IMR-90 (cell line): ENCODE measurements around the gene PCDHGA12. TPM values are rescaled to one million over a fixed set of nuclear protein-coding genes. Genes with fewer than 3 reads are reported as not detected.

Experiments used
- ATAC-seq: fragments of 200-7000 bp; cut with Tn5 transposase; 2 replicates; pipeline ENCODE4 v1.9.1; 2020; ENCODE audit warnings: low read depth, mild to moderate bottlenecking, moderate library complexity
- BruUV-seq: library from RNA; stranded (reverse); fragments of 400-500 nt; replicated peaks from 2 replicates; lab custom pipeline; 2021; lab: Mats Ljungman, UMichigan
- CTCF ChIA-PET: fragments of 300-600 bp; formaldehyde crosslinking; extraction: SDS; loops from one replicate; lab custom pipeline; 2021; ENCODE audit warnings: antibody characterized with exemption; lab: Yijun Ruan, JAX
- POLR2A ChIA-PET: fragments of 300-600 bp; sonication (Branson Sonifier 250); formaldehyde crosslinking; loops from one replicate; lab custom pipeline; 2022; ENCODE audit warnings: antibody characterized with exemption; ENCODE audit not compliant: unreplicated experiment; lab: Charles Lee
- DNase-seq: peaks from one replicate; pipeline ENCODE4 v3.0.0; 2013
- H2AFZ ChIP-seq: replicated peaks from 2 replicates; pipeline ENCODE3; 2013; ENCODE audit warnings: low read length, mild to moderate bottlenecking; ENCODE audit not compliant: poor library complexity
- H2AK5ac ChIP-seq: 2 replicates; pipeline ENCODE4 v1.6.1; 2013; ENCODE audit warnings: low read depth, low read length, inconsistent platforms
- H2AK9ac ChIP-seq: replicated peaks from 2 replicates; pipeline ENCODE3; 2013; ENCODE audit warnings: mild to moderate bottlenecking, low read depth, low read length, moderate library complexity; ENCODE audit not compliant: poor library complexity
- H2BK120ac ChIP-seq: 2 replicates; pipeline ENCODE4 v1.6.1; 2013; ENCODE audit warnings: low read depth, low read length, inconsistent platforms
- H2BK15ac ChIP-seq: 3 replicates; pipeline ENCODE4 v1.6.1; 2013; ENCODE audit warnings: low read depth, low read length, inconsistent platforms
- H2BK20ac ChIP-seq: 2 replicates; pipeline ENCODE4 v1.6.1; 2013; ENCODE audit warnings: low read depth, mild to moderate bottlenecking, inconsistent platforms, low read length, moderate library complexity
- H2BK5ac ChIP-seq: 2 replicates; pipeline ENCODE4 v1.6.1; 2013; ENCODE audit warnings: mild to moderate bottlenecking, low read depth, low read length, inconsistent platforms; ENCODE audit not compliant: poor library complexity, severe bottlenecking
- H3K14ac ChIP-seq: replicated peaks from 2 replicates; pipeline ENCODE4 v1.6.1; 2013; ENCODE audit warnings: low read depth, low read length, inconsistent platforms
- H3K18ac ChIP-seq: 2 replicates; pipeline ENCODE4 v1.6.1; 2013; ENCODE audit warnings: low read depth, low read length, control low read depth
- H3K23ac ChIP-seq: 2 replicates; pipeline ENCODE4 v1.6.1; 2013; ENCODE audit warnings: low read depth, low read length, inconsistent platforms
- H3K27ac ChIP-seq: 2 replicates; pipeline ENCODE4 v1.5.1; 2013; ENCODE audit warnings: mild to moderate bottlenecking, control low read depth, low read length; ENCODE audit not compliant: insufficient read depth
- H3K27me3 ChIP-seq: 2 replicates; pipeline ENCODE4 v1.6.1; 2013; ENCODE audit warnings: low read length; ENCODE audit not compliant: control insufficient read depth, insufficient read depth
- H3K36me3 ChIP-seq: 2 replicates; pipeline ENCODE4 v1.6.1; 2013; ENCODE audit warnings: low read length, mixed read lengths; ENCODE audit not compliant: control insufficient read depth, insufficient read depth
- H3K4ac ChIP-seq: 2 replicates; pipeline ENCODE4 v1.6.1; 2013; ENCODE audit warnings: low read depth, low read length, inconsistent platforms
- H3K4me1 ChIP-seq: 2 replicates; pipeline ENCODE4 v1.6.1; 2013; ENCODE audit warnings: low read length, mixed read lengths; ENCODE audit not compliant: control insufficient read depth, insufficient read depth
- H3K4me2 ChIP-seq: 2 replicates; pipeline ENCODE4 v1.6.1; 2013; ENCODE audit warnings: low read depth, mild to moderate bottlenecking, control low read depth, low read length, moderate library complexity
- H3K4me3 ChIP-seq: 2 replicates; pipeline ENCODE4 v1.5.1; 2013; ENCODE audit warnings: low read depth, mild to moderate bottlenecking, control low read depth, low read length, moderate library complexity; ENCODE audit not compliant: insufficient read depth
- H3K56ac ChIP-seq: 2 replicates; pipeline ENCODE4 v1.6.1; 2013; ENCODE audit warnings: low read length, inconsistent platforms; ENCODE audit not compliant: insufficient read depth; ENCODE audit errors: extremely low read depth
- H3K79me1 ChIP-seq, 2 experiments: 2 replicates each; pipeline ENCODE4 v1.6.1; 2013; ENCODE audit warnings: low read length in 2 of 2, inconsistent platforms in 1 of 2, low read depth in 1 of 2
- H3K9ac ChIP-seq: 2 replicates; pipeline ENCODE4 v1.6.1; 2013; ENCODE audit warnings: low read depth, low read length, control low read depth
- H3K9me1 ChIP-seq: 2 replicates; pipeline ENCODE4 v1.6.1; 2013; ENCODE audit warnings: low read length, inconsistent platforms; ENCODE audit not compliant: insufficient read depth
- H3K9me3 ChIP-seq: 2 replicates; pipeline ENCODE4 v1.6.1; 2013; ENCODE audit warnings: low read length; ENCODE audit not compliant: control insufficient read depth, insufficient read depth
- H4K20me1 ChIP-seq: 2 replicates; pipeline ENCODE4 v1.6.1; 2013; ENCODE audit warnings: low read length, inconsistent platforms; ENCODE audit not compliant: insufficient read depth
- H4K5ac ChIP-seq: 2 replicates; pipeline ENCODE4 v1.6.1; 2013; ENCODE audit warnings: mild to moderate bottlenecking, low read depth, low read length, control low read depth
- H4K8ac ChIP-seq, 2 experiments: 2 replicates each; pipeline ENCODE4 v1.6.1; 2013; ENCODE audit warnings: low read depth in 2 of 2, low read length in 2 of 2, control low read depth in 1 of 2, inconsistent platforms in 1 of 2
- H4K91ac ChIP-seq: 2 replicates; pipeline ENCODE4 v1.6.1; 2013; ENCODE audit warnings: low read depth, low read length, inconsistent platforms; ENCODE audit not compliant: insufficient read depth
- RCOR1 ChIP-seq: IDR thresholded peaks from 2 replicates; pipeline ENCODE4 v1.6.1; 2012; ENCODE audit warnings: mild to moderate bottlenecking, low read length, improper control_type of control experiment; ENCODE audit not compliant: insufficient replicate concordance
- WGBS, 2 experiments: methylation state at CpG; one replicate each; pipeline versions ENCODE4 v1.1.5 to v1.1.7; 2013; ENCODE audit warnings: missing lambda C conversion rate in 2 of 2; ENCODE audit not compliant: insufficient read length in 1 of 2; ENCODE audit errors: extremely low coverage in 2 of 2; 5-methylcytosine and 5-hydroxymethylcytosine counted together
- dilution Hi-C: fragments of 300-500 bp; cut with HindIII; formaldehyde crosslinking; loops from one replicate; pipeline ENCODE4 v1.14.3; 2018; ENCODE audit warnings: low sequenced_read_pairs; ENCODE audit not compliant: unreplicated experiment
- in situ Hi-C: fragments of 300-500 bp; cut with MboI; formaldehyde crosslinking; loops from 3 replicates; pipeline ENCODE4 v1.14.3; 2019; ENCODE audit warnings: low sequenced_read_pairs, inconsistent platforms, mixed read lengths
- intact Hi-C: fragments of 100-400 bp; cut with micrococcal nuclease; formaldehyde crosslinking; loops from 2 replicates; pipeline ENCODE4 v1.10.0; 2022
- polyA plus RNA-seq, 3 experiments: library from polyadenylated mRNA; depleted of rRNA; stranded (reverse); fragments of >200 nt; gene quantifications; 2 replicates each; pipeline ENCODE4 v1.2.3, GENCODE V29; 2012; ENCODE audit warnings: low replicate concordance in 1 of 3
- total RNA-seq: library from RNA; depleted of rRNA; stranded (reverse); fragments of >200 nt; gene quantifications from 2 replicates; pipeline ENCODE4 v1.2.3, GENCODE V29; 2012

PCDHGA12 gene
- total and polyA plus RNA-seq, 2 of the 4 experiments (the other 2 are of a cell fraction): 7.9 to 8.8 TPM

DNA sequence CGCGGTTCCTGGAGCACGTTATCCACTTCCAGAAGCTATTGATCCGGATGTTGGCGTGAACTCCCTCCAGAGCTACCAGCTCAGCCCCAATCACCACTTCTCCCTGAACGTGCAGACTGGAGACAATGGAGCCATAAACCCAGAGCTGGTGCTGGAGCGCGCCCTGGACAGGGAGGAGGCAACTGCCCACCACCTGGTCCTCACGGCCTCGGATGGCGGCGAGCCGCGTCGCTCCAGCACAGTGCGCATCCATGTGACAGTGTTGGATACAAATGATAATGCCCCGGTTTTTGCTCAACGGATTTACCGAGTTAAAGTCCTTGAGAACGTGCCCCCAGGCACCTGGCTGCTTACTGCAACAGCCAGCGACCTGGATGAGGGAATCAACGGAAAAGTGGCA lies 26.9 kb upstream of the PCDHGA12 start:
- no peaks in the 10 kb centered on the region for H3K27me3 ChIP-seq
- peaks cover 58% of the 10 kb centered on the region for H3K9me3 ChIP-seq
- H2AK9ac ChIP-seq: no peak overlapping the region
- H3K4me2 ChIP-seq: no peak overlapping the region
- peaks cover 16 to 26% of the 10 kb centered on the region in 2 experiments for H3K79me1 ChIP-seq
- no peaks in the 10 kb centered on the region for H3K9me1 ChIP-seq
- no peak for TF ChIP-seq RCOR1
- no peak overlapping the region for H3K4me3 ChIP-seq
- no peak overlapping the region for H2BK15ac ChIP-seq
- dilution Hi-C loops: no loop called here
- H2AK5ac ChIP-seq: no peak overlapping the region
- H3K23ac ChIP-seq: no peak overlapping the region
- H4K91ac ChIP-seq: no peak overlapping the region
- CTCF ChIA-PET: interaction anchor here (1.2 kb wide), 1 partner anchor 160 kb away, joined by 4 read pairs; no protein-coding TSS in a partner anchor
- no peak overlapping the region for H2BK20ac ChIP-seq
- H2BK5ac ChIP-seq: no peak overlapping the region
- no peak overlapping the region for H3K18ac ChIP-seq
- no peak overlapping the region for H3K14ac ChIP-seq
- 53% methylated on average over 11 of the region's 22 CpGs; no CpG with 5 or more reads in 1 of the 2 experiments for WGBS, 2 experiments
- H3K9ac ChIP-seq: no peak overlapping the region
- DNase-seq (no peak), ATAC-seq (no peak)
- no peak overlapping the region for H2AFZ ChIP-seq
- no peaks in the 10 kb centered on the region for H4K20me1 ChIP-seq
- H2BK120ac ChIP-seq: no peak overlapping the region
- no peak overlapping the region for H4K8ac ChIP-seq
- intact Hi-C loops: no loop called here
- no TSS peak for BruUV-seq
- H3K27ac ChIP-seq: no peak overlapping the region
- H3K4me1 ChIP-seq: no peaks in the 10 kb centered on the region
- in situ Hi-C loops: no loop called here
- H3K56ac ChIP-seq: no peak overlapping the region
- peaks cover 21% of the 10 kb centered on the region for H3K36me3 ChIP-seq
- no peak overlapping the region for H3K4ac ChIP-seq
- H4K5ac ChIP-seq: no peak overlapping the region
- POLR2A ChIA-PET: no interaction called here
